SKM-1 (cell line): ENCODE measurements around the gene POLR2J2.
A peak's percentile ranks its signal among the peaks of the same experiment; 100 is the strongest.
"Not testable (repeated sequence)": the region's sequence is repeated elsewhere in the genome, so short reads cannot be mapped to it uniquely, and the experiment has no call there.

Source experiments
- DNase-seq: peaks from one replicate; lab custom pipeline; 2025; ENCODE audit not compliant: unreplicated experiment; lab: John Stamatoyannopoulos, UW

POLR2J2 gene

DNA sequence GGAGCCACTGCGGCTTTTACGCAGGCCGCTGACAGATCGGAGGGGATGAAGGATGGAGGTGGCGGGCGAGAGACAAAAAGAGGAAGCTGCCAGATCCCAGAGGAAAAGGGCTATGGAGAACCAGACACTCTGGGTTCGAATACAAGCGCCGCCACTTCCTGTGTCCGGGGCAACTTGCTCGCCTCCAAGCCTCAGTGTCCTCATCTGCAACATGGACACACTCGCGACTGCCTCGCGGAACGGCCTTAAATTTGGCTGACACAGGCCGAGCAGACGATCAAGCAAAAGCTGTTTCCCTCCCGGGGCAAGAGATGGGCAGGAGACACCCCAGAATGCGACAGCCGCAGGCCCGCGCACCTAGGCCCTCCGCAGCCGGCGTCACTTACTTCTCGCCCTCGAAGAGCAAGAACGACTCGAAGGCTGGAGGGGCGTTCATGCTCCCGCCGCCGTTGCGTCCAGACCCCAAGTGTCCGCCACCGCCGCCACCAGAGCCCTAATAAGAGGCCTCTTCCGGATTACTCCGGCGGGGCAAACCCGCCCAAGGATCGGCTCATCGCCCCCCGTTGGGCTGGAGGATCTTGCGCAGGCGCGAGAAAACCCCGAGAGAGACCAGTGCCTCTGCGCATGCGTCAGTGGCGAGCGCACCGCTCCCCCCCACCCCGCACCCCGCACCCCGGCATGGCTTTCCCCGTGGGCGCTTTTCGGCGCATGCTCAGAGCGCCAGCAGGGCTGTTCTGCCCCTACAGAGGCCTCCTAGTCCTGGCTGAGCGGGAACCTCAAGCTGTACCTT is at the start of gene POLR2J2:
Gene POLR2J2, minus strand, starts transcription at position 498 of the 790 bp plus-strand sequence. Its CDS starts 62 bp downstream, at position 436.
- DNase-seq, result not testable (repeated sequence)

DNA sequence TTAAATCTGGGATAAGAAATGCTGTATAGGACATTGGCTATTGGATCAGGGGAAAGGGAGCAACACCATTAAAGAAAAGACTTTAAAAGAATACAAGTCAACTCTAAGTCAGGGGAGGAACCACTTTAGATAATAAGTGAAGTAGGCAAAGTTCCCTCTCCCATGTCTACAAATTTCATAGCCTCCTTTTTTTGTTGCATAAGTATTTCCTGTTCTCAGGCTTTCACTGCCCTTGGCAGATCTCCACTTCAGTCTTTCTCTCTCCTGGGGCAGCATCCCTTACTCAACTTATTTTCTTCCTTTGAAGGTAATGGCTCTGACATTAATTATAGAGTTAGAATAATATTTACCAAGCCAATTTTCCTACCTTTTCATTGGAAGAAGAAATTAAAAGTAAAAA is 47.0 kb upstream of the POLR2J2 start:
- DNase-seq, result not testable (repeated sequence)

DNA sequence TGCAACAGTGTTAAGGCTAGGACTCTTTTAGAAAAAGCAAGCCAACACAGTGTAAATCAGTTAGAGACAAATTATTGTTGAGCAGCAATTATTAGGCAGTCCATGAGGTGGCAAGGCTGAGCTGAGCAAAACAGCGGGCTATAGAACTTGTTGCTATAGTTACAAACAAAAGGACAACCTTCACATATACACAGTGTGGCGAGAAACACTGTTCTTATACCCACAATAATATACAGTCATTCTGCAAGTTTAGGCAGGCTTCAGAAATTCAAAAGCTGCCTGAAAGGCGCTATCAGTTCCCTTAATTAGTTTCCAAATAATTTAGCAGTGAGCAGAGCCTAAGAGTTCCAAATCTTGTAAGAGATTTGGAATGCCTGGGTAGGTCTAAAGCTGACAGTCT is 44.3 kb upstream of the POLR2J2 start:
- not testable (repeated sequence) for DNase-seq

DNA sequence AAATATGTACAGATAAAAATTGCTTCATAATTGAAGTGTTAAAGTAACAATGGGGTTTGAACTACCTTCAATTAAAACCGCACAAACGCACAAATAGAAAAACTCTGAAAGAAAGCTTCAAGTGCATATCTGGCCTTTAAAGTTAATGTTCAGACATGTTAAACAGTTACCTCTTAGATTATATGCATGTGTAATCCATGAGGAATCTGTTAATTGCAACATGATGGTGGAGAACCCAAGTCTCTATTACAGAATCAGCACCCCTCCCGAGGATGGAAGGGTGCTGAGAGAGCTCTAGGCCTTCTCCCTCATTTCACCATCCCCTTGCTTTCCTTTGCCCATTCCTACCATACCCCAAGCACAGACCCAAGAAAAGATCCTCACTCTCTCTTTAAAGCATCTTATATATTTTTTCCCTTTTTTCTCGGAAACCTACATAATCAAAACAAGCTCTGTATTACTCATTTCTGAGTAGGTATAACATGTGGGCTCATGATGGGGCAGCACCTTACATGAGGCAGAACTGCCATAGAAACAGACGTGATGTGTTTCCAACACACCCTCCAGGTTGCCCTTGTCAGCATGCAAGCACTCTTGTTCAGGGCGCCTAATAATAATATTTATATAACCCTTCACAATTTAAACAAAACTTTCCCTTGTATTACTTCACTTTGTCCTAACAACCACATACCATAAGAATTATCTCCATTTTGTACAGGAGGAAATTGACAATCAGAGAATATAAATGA is 43.5 kb upstream of the POLR2J2 start:
- not testable (repeated sequence) for DNase-seq

DNA sequence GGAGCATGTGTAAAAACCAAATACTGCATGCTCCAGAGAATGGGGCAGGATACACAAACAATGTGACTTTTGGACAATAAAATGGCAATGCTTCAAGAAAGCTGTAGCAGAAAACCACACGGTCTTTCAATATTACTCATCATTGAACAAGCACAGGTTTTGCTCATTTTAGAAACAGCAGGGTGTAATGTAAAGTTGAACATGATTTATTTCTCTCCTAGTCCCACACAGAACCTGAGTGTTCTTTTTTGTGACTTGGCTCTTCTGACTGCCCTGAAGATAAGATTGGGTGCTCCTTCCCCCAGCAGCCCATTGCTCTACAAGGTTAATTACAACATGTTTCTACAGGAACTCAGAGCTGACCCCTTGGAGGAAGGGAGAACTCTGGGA is 42.2 kb upstream of the POLR2J2 start:
- DNase-seq, result not testable (repeated sequence)

DNA sequence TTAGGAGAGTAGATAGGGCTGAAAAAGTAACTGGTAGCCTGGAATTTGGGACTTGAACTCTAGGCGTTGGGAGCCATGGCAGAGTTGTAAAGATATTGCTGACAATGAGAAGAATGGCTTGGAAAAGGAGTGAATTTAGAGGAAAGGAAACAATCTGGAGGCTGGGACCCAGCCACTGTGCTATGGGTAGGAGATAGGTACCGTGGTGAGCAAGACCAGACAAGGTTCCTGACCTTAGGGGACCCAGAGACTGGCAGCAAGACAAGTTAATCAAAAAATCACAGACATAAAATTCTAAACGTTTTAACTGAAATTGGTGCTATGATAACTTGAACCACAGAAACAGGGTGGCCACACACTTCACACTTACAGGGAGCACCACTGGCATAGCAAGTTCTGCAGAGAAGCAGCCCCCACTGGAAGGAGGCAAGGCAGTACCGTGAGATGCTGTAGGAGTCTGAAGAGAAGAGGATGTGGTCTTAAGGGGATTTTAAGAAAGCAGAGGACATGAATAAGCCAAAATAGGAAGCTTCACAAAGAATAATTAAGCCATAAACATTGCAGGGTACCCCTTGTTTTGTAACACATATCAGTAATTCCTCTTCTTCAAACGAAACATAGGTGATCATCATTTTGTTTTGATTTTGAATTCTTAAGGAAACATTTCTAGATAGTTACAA is 41.7 kb upstream of the POLR2J2 start:
- peak; percentile 47 for DNase-seq

DNA sequence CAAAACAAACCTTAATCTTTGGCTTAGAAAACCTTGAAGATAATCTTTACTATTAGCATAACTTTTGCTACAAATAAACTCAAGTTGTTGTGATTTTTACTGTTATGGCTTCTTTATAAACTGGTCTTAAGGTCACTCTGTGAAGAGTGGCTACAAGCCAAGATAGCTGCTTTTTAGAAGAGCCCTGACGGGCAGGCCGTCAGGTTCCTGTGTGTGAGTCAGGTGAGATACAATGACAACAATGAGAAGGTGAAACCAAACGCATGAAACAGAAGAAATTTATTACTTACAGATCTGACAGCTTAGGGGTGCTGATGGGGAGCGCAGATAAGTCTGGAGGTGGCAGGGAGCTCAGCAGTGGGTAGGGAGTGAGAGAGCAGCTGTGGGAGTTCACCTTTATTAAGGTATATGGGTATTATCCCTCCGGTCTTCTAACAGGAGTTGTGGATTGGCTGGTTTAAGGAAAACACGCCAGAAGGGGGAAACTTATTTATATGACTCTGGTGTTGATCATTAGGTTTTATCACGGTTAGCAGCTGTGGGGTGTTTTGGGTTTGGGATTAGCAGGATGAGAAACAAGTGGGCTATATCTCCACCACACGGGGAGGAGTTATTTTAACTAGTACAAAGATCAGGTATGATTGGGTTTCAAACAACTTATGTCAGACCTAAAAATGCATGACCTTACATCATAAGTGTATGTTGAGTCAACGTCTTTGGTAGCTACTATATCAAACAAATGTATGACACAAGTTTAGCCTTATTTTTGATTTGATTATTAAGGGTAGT is 27.7 kb upstream of the POLR2J2 start:
- DNase-seq, result not testable (repeated sequence)

DNA sequence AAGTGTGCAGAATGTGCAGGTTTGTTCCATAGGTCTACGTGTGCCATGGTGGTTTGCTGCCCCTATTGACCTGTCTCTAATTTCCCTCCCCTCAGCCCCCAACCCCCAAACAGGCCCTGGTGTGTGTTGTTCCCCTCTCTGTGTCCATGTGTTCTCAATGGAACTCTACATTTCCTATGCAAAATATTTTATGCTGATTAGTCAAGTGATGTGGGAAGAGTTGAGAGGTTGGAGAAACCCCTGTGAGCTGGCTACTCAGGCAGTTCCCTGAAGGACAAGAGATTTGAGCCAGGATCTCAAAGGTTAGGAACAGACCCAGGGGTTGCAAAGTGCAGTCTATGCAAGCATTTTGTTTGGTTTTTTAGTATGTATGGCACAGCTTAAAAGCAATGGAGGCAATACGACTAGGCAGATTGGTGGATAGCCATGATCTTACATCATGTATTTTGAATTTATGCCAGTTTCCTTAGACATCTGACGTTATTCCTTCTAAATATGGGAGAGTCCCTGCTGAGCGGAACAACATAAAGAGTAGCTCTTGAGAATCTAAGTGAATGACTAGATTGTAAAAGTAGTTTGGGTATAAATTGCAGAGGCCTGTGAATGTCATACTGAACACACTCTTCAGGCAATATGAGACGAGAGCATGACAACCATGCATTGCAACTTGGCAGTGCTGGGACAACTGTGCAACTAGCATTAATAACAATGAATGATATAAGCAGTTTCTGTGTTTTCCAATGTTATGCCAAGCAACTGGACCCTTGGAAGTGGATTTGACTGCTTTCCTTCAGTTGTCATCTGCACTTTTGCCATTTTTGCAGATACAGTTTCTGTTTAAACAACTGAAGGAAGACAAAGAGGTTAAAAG is 26.4 kb upstream of the POLR2J2 start:
- not testable (repeated sequence) for DNase-seq

DNA sequence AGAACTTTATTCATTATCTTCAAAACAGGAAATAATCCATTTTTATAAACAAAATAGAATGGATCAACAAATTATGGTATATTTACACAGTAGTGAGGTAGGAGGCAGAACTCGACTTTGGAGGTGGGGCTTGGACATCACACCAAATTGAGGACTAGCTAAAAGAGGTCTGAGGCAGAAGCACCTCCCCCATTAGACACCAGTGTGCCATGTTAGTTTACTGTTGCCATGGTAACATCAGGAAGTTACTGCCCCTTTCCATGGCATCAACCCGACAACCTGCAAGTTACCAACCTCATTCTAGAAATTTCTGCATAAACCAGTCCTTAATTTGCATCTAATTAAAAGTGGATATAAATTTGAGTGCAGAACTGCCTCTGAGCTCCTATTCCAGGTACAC is 24.5 kb upstream of the POLR2J2 start:
- not testable (repeated sequence) for DNase-seq

DNA sequence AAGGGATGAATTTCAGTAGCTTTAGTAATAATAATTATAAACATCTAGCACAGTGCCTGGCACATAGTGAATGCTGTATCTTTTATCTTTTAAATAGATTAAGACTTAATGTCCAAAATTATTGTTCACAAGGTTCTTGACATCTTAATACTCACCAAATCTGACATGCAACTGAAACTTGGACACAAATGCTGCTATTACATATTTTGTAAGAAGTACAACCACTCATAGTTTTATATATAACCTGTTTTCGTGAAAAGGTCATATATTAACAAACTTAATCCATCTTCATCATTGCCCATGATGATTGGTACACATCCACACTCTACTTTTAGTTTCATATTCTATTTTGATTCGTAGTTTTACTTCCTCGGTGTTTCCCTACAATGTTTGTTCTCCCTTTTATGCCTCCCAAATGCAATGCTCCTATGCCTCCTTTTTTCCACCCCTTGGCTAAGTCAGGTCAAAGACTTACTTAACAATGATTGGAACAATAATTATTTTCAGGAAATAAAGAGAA is 23.6 kb upstream of the POLR2J2 start:
- not testable (repeated sequence) for DNase-seq

DNA sequence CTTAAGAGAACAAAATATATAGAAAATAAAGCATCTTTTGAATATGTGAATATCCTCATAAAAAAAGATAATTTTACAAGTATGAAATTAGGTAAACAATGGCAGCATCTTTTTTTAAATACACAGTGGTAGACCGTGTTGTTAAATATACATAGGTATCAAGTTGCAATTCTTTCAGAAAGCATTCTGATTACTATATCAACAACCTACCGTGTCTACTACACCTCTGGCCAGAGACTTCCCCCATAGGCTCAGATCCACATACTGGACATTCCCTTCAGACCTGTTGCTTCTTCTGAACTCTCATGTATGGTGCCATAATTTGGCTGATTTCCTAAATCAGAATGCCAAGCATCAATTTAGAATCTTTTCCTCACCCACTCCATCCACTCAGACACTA is 22.5 kb upstream of the POLR2J2 start:
- not testable (repeated sequence) for DNase-seq

DNA sequence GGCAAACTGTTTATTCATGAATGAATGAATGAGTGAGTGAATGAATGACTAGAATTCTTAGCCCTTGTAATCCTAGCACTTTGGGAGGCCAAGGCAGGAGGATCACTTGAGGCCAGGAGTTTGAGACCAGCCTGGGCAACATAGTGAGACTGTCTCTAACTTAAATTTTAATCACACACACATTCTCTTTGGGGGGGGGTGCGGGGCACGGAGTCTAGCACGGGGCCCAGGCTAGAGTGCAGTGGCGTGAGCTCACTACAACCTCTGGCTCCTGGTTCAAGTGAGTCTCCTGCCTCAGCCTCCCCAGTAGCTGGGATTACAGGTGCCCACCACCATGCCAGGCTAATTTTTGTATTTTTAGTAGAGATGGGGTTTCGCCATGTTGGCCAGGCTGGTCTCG is 19.1 kb upstream of the POLR2J2 start:
- not testable (repeated sequence) for DNase-seq

DNA sequence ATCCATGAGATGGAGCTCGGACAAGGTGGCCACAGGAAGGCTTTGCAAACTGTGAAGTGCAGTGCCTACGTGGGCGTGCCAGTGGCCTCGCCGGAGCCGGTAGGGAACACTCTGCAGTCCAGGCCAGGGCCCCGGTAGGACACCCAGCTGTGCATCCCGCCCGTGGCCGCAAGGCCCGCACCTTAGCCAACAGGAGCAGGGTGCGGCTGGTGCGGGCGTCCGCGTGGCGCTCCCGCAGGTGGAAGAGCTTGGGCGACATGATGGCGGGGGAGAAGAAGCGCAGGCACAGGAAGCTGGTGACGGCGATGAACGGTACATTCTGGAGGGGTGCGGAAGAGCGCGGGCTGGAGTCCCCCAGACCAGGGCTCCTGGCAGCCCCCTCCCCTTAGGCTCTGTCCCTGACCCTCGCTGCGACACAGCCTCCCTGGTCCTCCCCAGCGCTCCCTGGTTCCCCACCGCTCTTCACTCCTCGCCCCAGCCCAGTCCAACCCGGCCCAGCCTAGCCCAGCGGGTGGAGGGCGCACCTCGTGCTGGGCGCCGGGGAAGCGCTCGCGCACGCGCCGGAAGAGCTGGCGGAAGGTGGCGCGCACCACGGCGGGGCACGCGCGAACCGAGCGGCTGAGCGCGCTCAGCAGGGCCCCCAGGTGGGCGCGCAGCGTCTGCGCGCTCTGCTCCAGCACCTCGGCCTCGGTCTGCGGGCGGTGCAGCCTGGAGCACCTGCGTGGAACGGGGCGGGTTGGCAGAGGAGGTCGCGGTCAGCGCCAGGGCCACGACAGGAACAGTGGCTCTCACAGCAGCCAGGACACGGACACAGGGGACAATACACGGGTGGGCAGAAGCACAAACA is 18.2 kb upstream of the POLR2J2 start:
- DNase-seq, result not testable (repeated sequence)

DNA sequence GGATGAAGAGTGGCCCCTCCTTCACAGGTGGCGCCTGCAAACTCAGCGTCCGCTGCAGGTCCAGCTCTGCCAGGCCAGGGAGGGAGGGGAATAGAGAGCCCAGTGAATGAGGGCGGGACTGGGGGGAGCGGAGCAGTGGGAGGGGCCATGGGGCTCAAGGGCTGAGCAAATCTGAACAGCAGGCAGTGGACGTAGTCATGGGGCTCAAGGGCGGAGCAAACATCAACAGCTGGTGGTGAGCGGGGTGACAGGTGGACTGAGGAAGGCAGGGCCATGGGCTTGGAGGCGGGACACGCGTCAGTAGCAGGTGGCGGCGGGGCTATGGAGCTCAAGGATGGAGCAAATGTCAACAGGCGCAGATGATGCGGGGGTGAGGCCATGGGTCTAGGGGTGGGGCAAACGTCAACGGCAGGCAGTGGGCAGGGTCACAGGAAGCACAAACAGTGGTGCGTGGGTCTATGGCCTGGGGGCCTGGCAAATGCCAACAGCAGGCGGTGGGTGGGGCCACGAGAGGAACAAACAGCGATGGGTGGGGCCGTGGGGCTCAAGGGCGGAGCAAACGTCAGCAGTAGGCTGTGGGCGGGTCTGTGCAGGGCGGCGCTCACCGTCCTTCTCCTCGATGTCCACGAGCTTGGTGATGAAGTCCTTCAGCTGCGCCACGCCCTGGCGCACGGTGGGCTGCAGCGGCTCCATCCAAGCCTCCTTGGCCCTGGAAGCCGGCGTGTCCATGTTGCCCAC is 17.0 kb upstream of the POLR2J2 start:
- DNase-seq, result not testable (repeated sequence)

DNA sequence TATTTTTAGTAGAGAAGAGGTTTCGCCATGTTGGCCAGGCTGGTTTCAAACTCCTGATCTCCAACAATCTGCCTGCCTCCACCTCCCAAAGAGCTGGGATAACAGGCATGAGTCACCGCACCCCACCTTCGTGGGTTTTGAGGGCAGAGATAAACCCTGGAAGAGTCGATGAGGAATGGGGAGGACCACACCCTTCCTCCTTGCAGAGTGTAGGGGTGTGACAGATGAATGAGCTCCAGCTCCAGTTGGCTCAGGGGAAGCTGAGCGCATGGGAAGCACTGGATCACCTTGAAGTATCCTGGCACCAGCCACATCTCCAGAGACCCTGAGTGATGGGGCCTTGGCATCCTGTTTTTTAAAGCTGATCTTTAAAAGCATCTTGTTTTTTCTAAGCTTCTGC is 11.1 kb upstream of the POLR2J2 start:
- DNase-seq, result not testable (repeated sequence)

DNA sequence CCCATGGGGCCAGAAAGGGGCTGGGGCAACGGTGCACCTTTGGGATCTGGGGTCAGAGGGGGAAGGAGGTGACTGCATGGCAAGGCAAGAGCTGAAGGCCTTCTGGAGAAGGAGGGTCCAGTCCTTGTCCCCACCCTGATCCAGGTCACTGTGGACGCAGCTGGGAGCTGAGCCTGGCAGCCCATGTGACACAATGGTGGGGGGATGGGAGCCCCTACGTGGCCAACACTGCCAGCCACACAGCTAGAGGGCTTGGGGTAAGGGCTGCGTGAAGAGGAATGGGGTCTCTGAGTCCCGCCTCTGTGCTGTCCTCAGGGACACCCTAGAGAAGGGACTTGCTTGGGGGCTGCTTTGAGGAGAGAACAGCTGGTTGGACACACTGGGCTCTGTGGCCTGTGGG is 9.3 kb upstream of the POLR2J2 start:
- not testable (repeated sequence) for DNase-seq

DNA sequence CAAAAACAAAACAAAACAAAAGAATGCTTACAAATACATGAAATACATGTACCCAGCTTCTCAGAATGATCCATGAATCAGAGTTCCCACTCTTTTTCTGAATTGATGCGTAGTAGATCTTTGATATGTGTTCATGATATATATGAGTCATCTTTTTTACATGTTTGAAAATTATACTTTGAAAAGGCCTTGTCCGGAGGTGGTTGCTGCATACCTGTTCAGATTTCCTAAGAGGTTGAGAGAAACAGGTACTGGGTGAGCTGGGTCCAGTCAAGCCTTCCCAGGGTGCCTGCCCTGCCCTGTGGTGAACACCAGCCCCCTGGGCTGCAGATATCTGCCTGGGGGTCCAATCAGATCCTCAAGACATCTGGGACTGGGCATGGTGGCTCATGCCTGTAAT is 4.1 kb upstream of the POLR2J2 start:
- DNase-seq, result not testable (repeated sequence)
